HEK293T (cell line): Measurements from ENCODE around the gene NOL11.

Experiments used
- ARNT ChIP-seq: fragments of 450-650 bp; IDR thresholded peaks from 2 replicates; pipeline ENCODE4 v1.6.1; 2017; ENCODE audit warnings: mild to moderate bottlenecking
- FOXK2 ChIP-seq: fragments of 450-650 bp; IDR thresholded peaks from 2 replicates; pipeline ENCODE4 v1.6.1; 2016; ENCODE audit warnings: mild to moderate bottlenecking
- SUZ12 ChIP-seq: fragments of 450-650 bp; IDR thresholded peaks from 2 replicates; pipeline ENCODE4 v1.6.1; 2016; ENCODE audit warnings: mild to moderate bottlenecking
- ZNF384 ChIP-seq: fragments of 450-650 bp; IDR thresholded peaks from 2 replicates; pipeline ENCODE4 v1.6.1; 2016

DNA sequence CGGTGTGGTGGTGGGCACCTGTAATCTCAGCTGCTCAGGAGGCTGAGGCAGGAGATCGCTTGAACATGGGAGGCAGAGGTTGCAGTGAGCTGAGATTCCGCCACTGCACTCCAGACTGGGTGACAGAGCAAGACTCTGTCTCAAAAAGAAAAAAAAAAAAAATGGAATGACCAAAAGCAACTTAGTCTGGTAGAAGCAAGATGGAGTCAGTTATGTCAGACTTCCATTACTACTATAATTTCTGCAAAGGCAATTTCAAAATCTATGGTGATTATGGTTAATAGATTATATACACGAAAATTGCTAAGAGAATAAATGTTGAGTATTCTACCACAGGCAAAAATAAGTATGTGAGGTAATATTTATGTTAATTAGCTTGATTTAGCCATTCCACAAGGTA lies 32.3 kb downstream of the NOL11 start:
- TF ChIP-seq FOXK2, result no peak
- TF ChIP-seq ARNT, result no peak
- TF ChIP-seq ZNF384, result no peak
- no peak for TF ChIP-seq SUZ12
